HG03457 (cell line): Measurements from ENCODE around the gene TTYH1.

Experiments used
- ATAC-seq: cut with Tn5 transposase; IDR thresholded peaks from one replicate; pipeline ENCODE4 v1.9.1; 2021; ENCODE audit warnings: moderate number of reproducible peaks; ENCODE audit not compliant: unreplicated experiment

The TTYH1 gene

GRCh38 chr19:54473892-54474372, 58.7 kb downstream of the TTYH1 start:
- ATAC-seq: no peak

- ATAC-seq: no peak
These were observed 60.4 kb downstream of the TTYH1 start for GRCh38 chr19:54475706-54476105.

DNA sequence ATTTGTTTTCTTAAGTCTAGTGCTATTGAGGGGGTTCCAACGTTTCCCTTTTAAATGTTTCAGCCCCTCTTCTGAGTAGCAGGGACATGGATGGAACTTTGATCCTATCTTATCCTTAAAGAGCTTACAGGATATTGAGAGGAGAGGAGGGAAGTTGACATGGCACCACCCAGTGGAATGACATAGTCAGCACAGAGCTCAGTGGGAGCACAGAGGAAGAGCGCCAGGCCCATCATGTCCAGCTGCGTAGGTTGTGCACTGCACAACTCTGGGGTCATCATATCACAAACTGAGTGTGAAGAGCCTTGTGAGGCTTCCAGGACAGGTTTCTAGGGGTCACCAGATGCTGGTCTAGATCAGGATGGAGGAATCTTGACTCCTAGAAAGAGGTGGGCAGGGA, 62.4 kb downstream of the TTYH1 start:
- ATAC-seq: no peak

GRCh38 chr19:54478677-54479266, 63.5 kb downstream of the TTYH1 start:
- ATAC-seq: no peak

- ATAC-seq: no peak
These were observed 64.8 kb downstream of the TTYH1 start for GRCh38 chr19:54480051-54480450.

- no peak for ATAC-seq
These were observed 66.2 kb downstream of the TTYH1 start for GRCh38 chr19:54481326-54481930.

- ATAC-seq: no peak
These were observed 67.6 kb downstream of the TTYH1 start for GRCh38 chr19:54482889-54483288.

GRCh38 chr19:54484451-54484850, 69.2 kb downstream of the TTYH1 start:
- no peak for ATAC-seq

- ATAC-seq: no peak
These were observed 70.6 kb downstream of the TTYH1 start for GRCh38 chr19:54485851-54486250.
